ENCODE measurements around the gene DCAF5.

The DCAF5 gene

GRCh38 chr14:69006346-69006745 lies 146.6 kb downstream of the DCAF5 start:
- no peak for DNase-seq (ENCODE audit: low read depth in 2 of 2)

GRCh38 chr14:69005432-69006148 lies 147.3 kb downstream of the DCAF5 start:
- DNase-seq (ENCODE audit: low read depth in 2 of 2) = no peak

- no peak for DNase-seq (ENCODE audit: low read depth in 2 of 2)
Measured at GRCh38 chr14:69004731-69005431, 148.0 kb downstream of the DCAF5 start.

GRCh38 chr14:69003626-69004025 lies 149.3 kb downstream of the DCAF5 start:
- no peak for DNase-seq (ENCODE audit: low read depth in 2 of 2)

GRCh38 chr14:69002069-69002468 lies 150.8 kb downstream of the DCAF5 start:
- DNase-seq (ENCODE audit: low read depth in 2 of 2) = no peak

GRCh38 chr14:69001375-69001774 lies 151.5 kb downstream of the DCAF5 start:
- no peak for DNase-seq (ENCODE audit: low read depth in 2 of 2)
